ENCODE measurements around the gene ZNF554. TPM values are rescaled to one million over a fixed set of nuclear protein-coding genes. Genes with fewer than 3 reads are reported as not detected.

ZNF554 gene
- total and polyA plus RNA-seq, 2 of the 8 experiments (the other 6 are each of a cell fraction or from before 2014, with no cell fraction given) = 1.8 to 5.7 TPM

DNA sequence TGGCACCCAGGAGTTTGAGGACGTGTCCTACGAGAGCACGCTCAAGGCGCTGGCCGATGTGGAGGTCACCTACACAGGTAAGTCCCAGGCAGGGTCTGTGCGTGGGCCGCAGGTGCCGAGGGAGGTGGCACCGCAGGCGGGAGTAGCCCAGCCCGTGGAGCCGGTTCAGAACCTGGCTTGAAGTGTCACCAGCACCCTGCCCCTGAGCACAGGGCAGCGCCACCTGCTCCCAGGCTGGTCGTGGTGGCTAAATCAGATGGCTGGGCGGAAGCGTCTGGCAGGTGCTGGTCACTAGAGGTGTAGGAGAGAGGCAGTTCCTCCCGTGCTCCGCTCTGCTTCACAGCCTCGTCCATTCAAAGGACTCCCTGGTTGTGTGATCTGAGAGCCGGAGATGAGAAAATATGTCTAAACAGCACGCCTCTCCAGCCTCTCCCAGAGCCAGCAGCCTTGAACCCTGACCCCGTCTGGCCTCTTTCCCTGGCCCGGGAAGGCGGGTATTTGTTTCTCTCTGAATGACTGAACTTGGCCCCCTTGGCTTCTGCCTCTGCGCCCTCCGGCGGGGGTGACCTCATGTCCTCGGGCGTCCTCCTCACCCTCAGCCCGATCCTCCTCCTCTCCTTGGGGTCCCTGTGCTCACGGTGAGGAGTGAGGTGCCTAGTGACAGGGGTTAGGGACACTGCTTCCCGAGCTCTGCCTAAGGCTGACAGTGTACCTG lies 29.0 kb upstream of the ZNF554 start:
- H4K8ac ChIP-seq (ENCODE audit: extremely low read depth, insufficient read depth, low read length) = no peak overlapping the region
- FAIRE-seq = no peak
- 91% methylated on average over 28 of the region's 32 CpGs; no CpG with 5 or more reads in 1 of the 2 experiments for WGBS, 2 experiments (ENCODE audit: extremely low coverage in 1 of 2, insufficient coverage in 1 of 2, insufficient read length in 1 of 2, insufficient replicate concordance in 2 of 2, low coverage in 1 of 2, low lambda C conversion rate in 2 of 2, missing lambda C conversion rate in 1 of 2)
- TF ChIP-seq SIX5 (IDR thresholded peaks at IDR 0.05; ENCODE audit: low read depth, low read length) (no peak), NRF1 (IDR thresholded peaks at IDR 0.05; ENCODE audit: low read depth, low read length) (no peak), RNF2 (IDR thresholded peaks at IDR 0.05; ENCODE audit: borderline replicate concordance, low read depth, low read length, missing control alignments, poor library complexity, severe bottlenecking) (no peak), CTBP2 (IDR thresholded peaks at IDR 0.05; ENCODE audit: borderline replicate concordance, insufficient read depth, insufficient read length, low read length) (no peak), RFX5 (IDR thresholded peaks at IDR 0.05; ENCODE audit: borderline replicate concordance, low read depth, low read length) (no peak), EP300 (IDR thresholded peaks at IDR 0.05; ENCODE audit: borderline replicate concordance in 1 of 2, low read depth in 2 of 2, low read length in 2 of 2) (no peak), POU5F1 (IDR thresholded peaks at IDR 0.05; ENCODE audit: low read depth, low read length) (no peak), SIN3A (conservative IDR thresholded peaks at IDR 0.05 in 1 of 2, IDR thresholded peaks at IDR 0.05 in 1 of 2; ENCODE audit: low read depth in 1 of 2, low read length in 2 of 2) (no peak)
- TF ChIP-seq, protein P1, sequence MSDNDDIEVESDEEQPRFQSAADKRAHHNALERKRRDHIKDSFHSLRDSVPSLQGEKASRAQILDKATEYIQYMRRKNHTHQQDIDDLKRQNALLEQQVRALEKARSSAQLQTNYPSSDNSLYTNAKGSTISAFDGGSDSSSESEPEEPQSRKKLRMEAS (IDR thresholded peaks at IDR 0.05) = no peak

More for the DNA sequence above, 29.0 kb upstream of the ZNF554 start:
- Histone ChIP-seq H3K23ac (ENCODE audit: insufficient read length) (no peak overlapping the region), H2BK15ac (ENCODE audit: low read length) (no peak overlapping the region), H3K79me2 (ENCODE audit: control insufficient read depth in 1 of 2, insufficient read depth in 2 of 2, low read length in 2 of 2) (peaks cover 7 to 42% of the 10 kb centered on the region in 2 experiments; a peak in 3 of 4 replicates), H2AK5ac (ENCODE audit: low read depth, low read length) (no peak overlapping the region), H3K9me3 (ENCODE audit: insufficient read depth in 2 of 2, low read depth in 1 of 2, low read length in 1 of 2) (no peaks in the 10 kb centered on the region), H4K91ac (replicated peaks; ENCODE audit: insufficient read length, low read length) (no peak overlapping the region), H2BK5ac (ENCODE audit: low read depth, low read length) (no peak overlapping the region), H4K20me1 (replicated peaks in 1 of 2; ENCODE audit: control insufficient read depth in 1 of 2, insufficient read depth in 2 of 2, low read length in 2 of 2) (peaks cover 2 to 26% of the 10 kb centered on the region in 2 experiments), H2AFZ (ENCODE audit: low read length) (no peak overlapping the region), H2BK120ac (replicated peaks; ENCODE audit: low read depth, low read length) (no peak overlapping the region), H3K9ac (replicated peaks in 1 of 4; ENCODE audit: extremely low read depth in 1 of 4, low read depth in 3 of 4, low read length in 3 of 4) (no peak overlapping the region), H4K5ac (ENCODE audit: insufficient read length, low read depth, low read length) (no peak overlapping the region), H3K4ac (replicated peaks; ENCODE audit: insufficient read length, low read depth, low read length) (no peak overlapping the region), H3K14ac (ENCODE audit: insufficient read length) (no peak overlapping the region), H3K23me2 (ENCODE audit: low read depth, low read length) (peaks cover 4% of the 10 kb centered on the region; the same call in 1 of the 2 replicates), H3K27ac (ENCODE audit: low read depth, low read length) (no peak overlapping the region), H3K56ac (replicated peaks; ENCODE audit: insufficient read length, low read depth, low read length) (no peak overlapping the region), H3K79me1 (ENCODE audit: low read depth, low read length) (peaks cover 10% of the 10 kb centered on the region), H3K4me1 (replicated peaks in 1 of 4; ENCODE audit: control insufficient read depth in 3 of 4, insufficient read depth in 4 of 4, low read length in 3 of 4) (no peaks in the 10 kb centered on the region; a peak in 1 of 7 replicates), H3K27me3 (replicated peaks in 1 of 4; ENCODE audit: control insufficient read depth in 3 of 4, extremely low read depth in 1 of 4, insufficient read depth in 3 of 4, low read length in 3 of 4) (no peaks in the 10 kb centered on the region), H3K4me2 (ENCODE audit: insufficient read depth in 1 of 2, low read depth in 2 of 2, low read length in 2 of 2) (no peak overlapping the region), H2BK12ac (ENCODE audit: low read depth, low read length) (no peak overlapping the region), H2BK20ac (ENCODE audit: low read length) (no peak overlapping the region), H3K4me3 (ENCODE audit: extremely low read depth in 1 of 4, insufficient read depth in 2 of 4, low read depth in 3 of 4, low read length in 4 of 4) (no peak overlapping the region), H3K18ac (ENCODE audit: extremely low read depth, low read length) (no peak overlapping the region), H3K36me3 (ENCODE audit: control insufficient read depth in 2 of 4, insufficient read depth in 4 of 4, low read length in 3 of 4) (peaks cover 15 to 50% (median 32%) of the 10 kb centered on the region in 4 experiments)
- POLR2A ChIA-PET (ENCODE audit: partially characterized antibody) = interaction anchor here (1.3 kb wide), 1 partner anchor 29 kb away, joined by 3 read pairs; the partner anchor contains the start of gene ZNF554
- no peak for DNase-seq (ENCODE audit: low read depth in 1 of 2, low spot score in 2 of 2)
- CTCF ChIA-PET (ENCODE audit: partially characterized antibody) = no interaction called here
